Stimulated activated CD4-positive, alpha-beta T cell treated with anti-CD3 and anti-CD28 coated beads, Interleukin-4, amount 100 ng/mL, for 24 hours (primary cell): ENCODE data around the gene GHRL.

ENCODE experiments used
- DNase-seq: peaks from one replicate; pipeline ENCODE4 v3.0.0-alpha.2; 2020

GHRL gene, protein sequence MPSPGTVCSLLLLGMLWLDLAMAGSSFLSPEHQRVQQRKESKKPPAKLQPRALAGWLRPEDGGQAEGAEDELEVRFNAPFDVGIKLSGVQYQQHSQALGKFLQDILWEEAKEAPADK

DNA sequence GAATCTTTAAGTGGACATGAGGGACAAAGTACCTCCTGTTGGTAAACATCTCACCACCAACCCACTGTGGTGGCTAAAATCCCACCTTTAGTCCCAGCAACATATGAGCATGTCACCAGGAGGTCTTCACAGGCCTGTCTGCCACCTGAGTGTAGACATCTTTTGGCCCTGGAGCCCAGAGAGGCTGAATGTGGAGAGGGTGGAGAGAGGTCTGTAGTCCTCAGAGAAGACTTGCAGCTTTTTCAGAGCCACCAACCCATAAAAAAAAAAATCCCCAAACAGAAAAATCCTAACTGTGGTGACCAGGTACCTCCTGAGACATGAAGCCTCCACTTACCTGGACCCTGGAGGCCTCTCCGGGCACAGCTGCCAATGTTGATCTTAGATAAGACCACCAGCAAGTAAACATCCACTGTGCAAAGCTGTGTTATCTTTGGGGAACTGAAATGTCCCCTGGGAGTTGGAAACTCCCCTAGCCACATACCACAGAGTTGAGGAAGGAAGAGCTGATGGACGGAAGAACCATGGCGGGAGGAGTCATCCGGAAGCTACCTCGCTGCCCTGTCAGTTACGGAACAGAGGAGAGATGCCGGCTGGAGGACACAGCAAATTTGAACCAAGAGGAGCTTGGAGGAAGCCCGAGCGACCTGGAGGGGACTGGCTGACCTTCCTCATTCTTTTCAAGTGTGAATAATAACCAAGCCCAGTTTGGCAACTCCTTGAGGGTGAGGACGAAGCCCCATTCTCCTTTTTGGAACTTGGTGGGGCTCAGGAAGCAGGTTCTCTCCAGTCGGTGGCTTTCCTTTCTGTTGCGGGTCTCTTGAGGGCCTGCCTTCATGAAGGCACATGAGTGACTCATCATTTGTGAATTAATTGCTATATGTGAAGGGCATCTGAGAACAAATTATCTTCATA, at the start of gene GHRL:
GHRL (minus strand) TSS at position 443 of the 915 bp plus-strand sequence. CDS start 2,767 bp downstream, outside the sequence.
- DNase-seq = no peak

DNA sequence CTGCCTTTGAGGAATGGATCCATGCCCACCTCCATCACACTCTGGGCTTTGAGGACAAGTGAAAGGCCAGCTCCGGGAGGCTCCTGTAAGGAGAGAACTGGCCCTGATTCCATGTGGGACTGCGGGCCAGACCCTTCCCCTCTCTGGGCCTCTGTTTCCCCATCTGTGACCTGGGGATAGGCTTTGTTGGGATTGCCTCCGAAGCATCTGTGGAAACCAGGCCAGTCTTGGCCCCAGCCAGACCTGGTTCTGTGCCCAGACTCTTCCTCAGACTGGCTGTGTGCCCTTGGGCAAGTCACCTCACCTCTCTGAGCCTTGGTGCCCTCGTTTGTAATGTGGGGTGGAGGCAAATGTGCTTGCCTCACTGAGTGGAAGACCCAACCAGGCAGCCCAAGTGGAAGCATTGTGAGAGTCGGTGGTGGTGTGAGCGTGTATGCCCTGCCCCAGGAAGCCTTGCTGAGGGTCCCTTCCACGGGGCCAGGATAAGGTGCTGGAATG, 49.2 kb upstream of the GHRL start:
- DNase-seq = no peak

DNA sequence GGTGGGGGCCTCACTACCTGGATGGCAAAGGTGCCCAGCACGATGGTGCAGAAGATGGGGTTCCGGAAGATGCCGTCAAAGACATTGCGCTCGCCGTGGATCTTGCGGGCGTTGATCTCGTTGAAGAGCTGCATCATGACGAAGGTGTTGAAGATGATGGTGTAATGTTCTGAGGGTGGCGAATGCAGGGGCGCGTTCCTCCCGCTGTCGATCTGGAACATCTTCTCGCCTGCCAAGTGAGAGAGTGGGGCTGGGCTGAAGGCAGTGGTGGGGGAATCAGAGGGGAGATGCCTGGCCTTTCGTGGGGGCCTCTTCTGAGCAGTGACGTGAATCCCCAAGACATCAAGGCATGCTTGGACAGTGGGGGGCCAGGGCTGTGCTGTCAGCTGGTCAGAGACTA, 47.7 kb upstream of the GHRL start:
- no peak for DNase-seq

DNA sequence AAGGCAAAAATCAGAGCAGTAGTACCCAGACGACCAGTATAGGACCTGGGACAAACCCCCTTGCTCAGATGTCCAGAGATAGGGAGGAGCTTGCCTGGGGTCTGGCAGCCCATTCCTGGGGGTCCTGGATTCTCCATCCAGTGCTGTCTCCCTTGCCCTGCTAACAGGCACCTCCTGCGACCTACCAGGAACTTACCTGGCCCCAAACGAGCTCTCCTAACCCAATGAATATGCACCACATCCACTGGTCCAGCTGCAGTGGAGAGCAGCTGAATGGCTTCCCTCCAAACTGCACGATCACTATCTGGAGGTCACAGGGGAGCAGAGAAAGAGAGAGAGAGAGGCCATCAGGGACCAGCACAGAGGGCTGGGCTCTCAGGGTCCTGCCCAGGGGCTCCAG, 47.3 kb upstream of the GHRL start:
- no peak for DNase-seq

DNA sequence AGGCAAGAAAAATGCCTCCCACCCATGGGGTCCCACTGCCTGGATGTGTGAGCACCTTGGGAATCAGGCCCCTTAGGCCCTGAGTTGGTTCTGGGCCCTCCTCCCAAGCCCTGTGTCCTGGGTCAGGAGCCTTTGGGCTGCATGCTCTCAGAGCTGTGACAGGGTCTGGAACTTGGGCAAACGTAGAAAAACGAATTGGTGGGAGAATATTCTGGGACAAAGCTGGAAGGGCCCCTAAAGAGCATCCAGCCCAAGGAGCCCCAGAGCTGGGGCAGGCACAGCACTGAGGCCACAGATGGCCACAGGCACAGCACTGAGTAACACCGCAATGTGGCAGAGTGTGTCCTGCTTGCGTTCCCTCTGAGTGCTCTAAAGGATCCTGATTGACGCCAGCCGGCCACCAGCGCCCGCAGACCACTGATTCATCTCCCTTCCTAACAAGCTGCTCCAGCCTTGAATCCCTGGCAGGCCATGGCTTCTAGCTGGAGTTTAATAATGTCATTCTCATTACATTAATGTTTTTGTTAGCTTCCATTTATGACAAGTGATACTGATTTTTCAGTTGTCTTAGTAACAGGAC, 46.7 kb upstream of the GHRL start:
- DNase-seq = no peak

DNA sequence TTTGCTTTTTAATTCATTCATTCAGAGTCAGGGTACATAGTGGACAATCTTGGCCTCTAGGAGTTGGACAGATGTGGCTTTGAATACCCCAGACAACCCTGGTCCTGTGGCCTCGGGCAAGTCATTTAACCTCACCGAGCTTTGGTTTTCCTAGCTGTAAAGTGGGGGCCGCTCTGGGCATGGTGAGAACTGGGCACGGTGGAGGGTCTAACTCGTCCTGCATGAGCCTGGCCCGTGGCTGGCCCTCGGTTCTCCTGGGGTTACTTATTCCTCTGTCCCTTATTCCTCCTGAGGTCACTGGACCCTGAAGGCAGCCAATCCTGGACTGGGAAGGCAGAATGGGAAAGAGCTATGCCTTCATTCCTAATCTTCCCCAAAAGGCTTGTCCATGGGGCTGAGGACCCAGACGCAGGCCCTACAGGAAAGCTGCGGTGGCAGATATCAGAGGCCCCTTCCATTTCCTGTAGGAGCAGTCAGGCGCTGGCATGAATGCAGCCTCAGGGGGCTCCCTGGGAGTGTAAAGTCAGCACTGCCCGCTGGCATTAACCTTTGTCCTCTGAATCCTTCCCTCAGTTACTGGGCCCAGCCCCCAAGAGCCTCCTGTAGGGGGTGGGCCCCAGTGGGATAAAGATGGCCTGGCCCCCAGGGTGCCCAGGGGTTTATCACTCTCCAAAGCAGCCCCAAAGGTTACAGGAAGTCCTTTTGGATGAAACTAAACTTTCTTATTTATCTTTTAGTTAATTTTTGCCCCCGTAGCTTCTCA, 46.0 kb upstream of the GHRL start:
- DNase-seq = no peak

DNA sequence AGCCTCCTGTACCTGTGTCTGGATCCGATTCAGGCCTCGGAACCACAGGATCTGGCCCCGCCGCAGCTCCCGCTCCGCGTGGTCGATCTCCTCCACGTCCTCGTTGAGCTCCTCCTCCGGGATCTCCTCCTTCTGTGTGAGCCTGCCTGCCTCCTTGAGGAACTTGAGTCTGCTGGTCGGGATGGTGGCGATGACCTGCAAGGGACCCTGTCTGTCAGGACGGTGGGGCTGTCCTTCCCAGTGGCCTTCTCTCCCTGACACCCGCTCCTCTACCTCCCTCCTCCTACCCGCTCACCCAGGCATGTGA, 45.4 kb upstream of the GHRL start:
- DNase-seq = no peak

DNA sequence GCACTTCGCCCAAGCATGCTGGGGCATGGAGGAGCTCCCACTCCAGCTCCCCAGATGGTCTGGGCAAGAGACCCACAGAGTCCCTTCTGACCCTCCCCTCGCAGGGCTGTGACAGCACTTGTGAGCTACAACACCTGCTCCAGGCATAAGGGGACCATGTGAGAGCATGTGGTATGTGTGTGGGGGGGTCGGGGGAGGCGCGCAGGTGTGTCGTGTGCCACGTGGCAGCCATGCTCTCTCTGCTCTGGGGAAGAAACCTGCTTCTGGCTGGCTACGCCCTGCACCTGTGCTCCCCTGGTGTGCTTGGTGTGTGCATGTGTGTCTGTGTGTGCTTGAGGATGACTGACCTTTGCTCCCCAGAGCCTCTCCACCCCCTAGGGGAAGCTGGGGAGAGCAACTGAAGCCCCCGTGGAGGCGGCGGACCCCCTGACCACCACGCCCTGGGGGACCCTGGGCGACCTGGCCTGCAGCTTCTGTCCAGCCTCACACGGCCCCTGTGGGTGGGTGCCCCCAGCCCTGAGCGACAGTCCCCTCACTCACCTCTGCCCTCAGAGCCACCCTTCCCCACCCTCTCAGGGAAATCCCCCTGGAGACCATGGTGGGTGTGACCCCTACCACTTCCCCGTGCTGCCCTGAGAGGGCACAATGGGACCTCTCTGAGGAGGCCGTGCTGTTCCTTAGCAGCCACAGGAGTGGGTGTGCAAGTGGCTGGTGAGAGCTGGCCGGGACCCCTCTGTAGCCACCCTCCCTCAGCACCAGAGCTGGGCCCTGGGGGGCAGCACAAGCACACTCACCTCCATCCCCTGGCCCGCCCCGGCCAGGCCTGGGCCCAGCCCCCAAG, 44.8 kb upstream of the GHRL start:
- DNase-seq = no peak

DNA sequence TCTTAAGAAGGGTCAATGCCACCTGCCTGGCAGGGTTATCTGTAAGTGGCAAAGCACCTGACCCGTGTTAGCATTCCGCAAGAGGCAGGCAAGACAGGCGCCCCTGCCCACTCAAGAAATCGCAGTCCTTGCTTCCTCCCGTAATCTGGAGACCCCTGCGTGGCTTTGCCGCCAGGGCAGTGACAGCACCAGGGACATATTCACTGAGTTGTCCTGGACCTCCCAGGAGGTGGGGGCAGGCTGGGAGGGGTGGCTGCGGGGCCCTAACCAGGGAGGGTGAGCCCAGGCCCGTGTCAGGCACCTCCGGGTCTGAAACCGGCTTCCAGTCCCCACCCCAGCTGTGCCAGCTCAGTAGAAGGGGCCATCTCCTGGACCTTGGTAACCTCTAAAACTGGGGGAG, 44.0 kb upstream of the GHRL start:
- DNase-seq = no peak

DNA sequence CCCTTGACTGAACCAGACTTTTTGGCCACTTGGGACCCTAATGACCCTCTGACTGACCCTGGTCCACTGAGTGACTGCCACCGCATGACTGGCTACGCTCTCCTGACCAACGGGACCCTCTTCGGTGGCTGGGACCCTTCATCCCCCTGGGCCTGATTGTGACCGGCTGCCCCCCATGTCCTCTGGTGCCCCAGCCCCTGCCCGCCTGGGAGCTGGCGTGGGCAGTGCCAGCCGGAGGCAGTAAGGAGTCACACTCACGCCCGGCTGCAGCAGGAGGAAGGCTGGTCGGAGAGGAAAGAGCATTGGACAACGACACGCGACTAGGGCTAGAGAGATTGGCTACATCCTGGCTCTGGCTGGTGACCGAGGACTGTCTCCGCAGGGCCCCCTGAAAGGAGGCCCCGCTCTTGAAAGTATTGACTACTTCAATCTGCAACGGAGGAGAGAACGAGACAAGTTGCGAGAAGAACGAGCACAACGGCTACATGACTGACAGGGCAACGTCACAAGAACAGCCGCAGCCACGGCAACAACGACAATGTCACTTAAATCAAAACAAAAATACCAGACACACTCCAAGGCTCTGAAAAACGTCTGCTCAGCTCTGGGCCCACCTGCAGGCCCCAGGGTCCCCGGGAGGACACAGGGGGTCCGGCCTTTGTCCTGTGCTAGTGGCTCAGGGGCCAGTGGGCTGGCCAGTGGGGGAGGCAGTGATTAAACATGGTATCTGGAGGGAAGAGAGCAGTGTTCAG, 43.3 kb upstream of the GHRL start:
- no peak for DNase-seq

DNA sequence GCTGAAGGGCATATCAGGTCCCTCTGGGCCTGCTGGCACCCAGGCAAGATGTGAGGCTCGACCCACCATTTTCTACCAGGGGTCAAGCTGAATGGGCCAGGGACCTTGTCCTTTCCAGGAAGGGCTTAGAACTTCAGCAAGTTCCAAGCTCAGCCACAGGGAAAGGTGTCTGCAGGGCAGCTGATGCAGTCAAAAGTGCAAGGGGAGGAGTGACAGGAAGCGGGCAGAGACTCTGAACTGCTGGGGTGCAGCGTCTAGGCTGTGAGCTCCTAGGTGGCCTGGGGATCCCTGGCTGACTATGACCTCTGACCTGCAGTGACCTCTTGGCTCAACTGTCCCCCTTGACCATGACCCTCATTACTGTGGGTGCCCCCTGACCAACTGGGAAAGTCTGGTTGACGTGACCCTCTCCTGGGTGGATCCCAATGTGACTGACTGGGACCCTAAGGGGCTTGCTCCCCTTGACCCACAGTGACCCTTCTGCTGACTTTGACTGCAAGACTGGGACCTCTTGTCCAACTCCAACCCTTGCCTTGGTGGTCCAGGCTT, 42.5 kb upstream of the GHRL start:
- DNase-seq = no peak

DNA sequence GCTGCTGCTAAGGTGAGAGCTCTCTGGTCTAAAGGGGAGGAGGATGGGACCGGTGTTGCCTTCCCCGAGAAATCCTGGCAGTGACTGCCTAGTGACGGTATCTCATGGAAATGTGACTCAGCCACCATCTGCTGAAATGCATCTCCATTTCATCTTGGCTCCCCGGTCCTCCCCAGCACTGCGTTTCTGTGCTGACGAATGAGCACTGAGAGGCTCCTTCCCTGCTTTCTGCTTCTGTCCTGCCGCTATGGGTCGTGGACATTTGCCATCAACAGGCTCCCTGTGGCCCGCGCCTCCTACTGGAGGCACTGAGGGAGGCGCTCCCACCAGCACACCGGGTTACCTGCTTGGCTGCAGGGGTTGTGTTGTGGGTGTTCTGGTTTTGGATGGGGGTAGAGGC, 41.7 kb upstream of the GHRL start:
- no peak for DNase-seq

DNA sequence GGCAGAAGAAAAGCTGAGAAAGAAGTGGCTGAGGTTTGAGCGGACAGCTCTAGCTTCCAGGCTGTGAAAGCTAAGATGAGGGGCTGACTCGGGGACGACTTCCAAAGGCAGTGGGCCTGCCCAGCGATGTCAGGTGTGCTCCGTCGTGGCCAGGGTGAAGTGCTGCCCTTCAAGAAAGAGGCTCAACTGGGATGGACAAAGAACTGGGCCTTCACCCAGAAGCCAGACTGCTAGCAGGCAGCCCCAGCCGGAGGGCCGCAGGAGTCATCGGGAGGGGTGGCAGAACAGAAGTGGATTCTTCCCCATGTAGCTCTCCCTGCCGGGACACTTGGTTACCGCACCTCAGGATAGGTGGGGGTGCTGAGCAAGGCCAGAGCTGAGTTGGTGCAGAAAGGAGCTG, 41.3 kb upstream of the GHRL start:
- no peak for DNase-seq

DNA sequence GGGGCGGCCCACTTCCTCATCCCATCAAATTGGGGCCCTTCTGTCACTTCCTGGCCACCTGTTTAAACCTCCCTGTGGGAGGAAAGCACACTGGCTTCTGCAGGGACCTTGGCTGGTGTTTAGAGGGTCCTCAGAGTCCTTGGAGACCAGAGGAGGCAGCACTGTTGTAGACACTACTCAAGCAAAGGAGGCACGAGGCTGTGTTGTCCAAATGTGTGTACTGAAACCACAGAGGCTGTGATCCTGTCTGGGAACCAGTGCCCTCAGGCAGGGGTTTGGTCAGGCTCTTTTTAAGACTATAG, 40.6 kb upstream of the GHRL start:
- DNase-seq = no peak

DNA sequence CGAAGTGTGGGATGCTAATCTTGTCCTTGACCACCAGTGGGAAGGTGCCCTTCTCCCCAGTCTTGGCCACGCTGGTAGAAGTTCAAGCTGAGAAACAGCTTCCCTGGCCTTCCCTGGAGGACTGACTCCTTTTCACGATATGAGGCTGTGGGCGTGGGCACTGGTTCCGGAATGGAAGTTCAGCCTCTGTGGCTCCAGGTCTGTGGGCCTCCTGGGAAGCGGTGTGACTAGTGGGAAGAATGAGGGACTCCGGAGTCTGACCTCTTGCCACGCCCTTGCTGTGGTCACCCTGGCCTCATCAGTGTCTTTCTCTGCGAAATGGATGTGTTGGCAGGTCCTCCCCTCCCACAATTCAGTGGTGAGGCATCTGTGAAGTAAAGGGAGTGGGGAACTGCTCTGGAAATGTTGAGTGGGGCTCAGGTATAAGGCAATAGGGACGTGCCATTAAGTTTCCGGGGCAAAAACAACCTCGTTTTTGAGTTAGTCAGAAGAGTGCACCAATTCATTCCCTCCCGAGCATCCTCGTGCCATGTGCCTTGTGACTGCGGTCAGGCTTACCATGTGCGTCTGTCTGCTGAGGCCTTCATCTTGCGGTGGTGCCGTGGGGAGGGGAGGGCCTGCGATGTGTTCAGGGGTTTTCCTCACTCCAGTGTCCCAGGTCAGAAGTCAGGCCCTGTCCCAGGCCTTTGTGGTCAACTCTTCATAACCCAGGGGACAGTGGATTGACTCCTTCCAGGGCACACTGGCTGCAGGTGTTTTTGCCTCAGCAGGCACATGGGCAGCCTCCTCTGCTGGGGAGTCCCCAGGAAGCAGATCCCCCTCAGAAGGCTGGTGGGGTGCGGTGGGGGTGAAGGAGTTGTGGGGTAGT, 40.0 kb upstream of the GHRL start:
- no peak for DNase-seq

DNA sequence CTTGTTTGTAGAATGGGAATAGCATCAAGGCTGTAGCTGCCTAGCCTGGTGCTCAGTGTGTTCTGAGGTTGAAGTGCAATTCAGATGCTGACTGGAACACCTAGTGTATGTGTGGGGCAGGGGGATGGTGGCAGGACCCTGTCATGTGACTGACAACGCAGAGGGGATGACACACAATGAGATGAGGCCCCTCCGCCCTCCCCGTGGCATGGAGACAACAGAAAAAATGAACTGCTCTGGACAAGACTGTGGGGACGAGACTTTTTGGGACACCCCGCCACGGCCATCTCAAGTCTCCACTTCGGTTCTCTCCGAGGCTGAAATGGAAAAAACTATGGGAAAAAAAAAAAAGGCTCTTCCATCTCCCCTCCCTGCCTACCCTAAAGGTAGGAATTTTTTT, 38.6 kb upstream of the GHRL start:
- DNase-seq = no peak

DNA sequence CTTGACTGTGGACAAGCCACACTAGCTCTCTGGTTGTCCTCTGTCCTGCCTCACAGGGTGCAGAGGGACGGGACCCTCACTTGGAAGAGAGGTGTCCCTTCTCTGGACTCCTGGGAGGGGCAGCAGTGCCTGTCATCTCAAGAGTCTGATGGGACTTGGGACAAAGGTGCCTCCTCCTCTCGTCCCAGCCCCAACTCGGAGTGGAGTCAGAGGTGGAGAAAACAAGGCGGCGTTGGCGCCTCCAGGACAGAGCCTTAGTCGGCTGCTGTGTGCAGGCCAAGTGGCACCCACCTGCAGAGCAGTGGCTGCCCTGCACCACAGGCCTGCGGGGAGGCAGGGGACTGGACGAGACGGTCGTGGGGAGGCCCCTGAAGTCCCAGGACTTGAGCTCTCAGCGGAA, 37.6 kb upstream of the GHRL start:
- no peak for DNase-seq

DNA sequence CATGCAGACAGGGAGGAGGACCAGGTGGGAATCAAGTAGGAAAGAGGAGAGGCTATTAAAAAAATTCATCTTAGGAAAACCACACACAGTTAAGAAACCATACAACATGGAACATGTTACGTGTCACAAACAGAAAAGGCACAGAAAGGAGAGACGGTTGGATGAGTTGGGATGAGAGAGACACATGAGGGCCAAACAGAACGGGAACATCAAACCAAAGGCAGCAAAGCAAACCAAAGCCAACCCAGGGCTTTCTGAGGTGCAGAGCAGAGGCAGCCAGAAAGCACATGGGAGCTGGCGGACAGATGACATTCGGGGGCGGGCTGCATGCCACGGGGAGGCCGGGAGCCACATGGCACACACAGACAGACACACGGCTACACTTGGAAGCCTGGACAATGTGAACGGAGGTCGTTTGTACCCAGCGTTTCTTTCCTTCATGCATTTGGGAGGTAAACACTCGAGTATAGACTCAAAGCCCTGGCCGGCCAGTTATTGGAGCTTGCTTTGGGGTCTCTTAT, 36.8 kb upstream of the GHRL start:
- DNase-seq = no peak

DNA sequence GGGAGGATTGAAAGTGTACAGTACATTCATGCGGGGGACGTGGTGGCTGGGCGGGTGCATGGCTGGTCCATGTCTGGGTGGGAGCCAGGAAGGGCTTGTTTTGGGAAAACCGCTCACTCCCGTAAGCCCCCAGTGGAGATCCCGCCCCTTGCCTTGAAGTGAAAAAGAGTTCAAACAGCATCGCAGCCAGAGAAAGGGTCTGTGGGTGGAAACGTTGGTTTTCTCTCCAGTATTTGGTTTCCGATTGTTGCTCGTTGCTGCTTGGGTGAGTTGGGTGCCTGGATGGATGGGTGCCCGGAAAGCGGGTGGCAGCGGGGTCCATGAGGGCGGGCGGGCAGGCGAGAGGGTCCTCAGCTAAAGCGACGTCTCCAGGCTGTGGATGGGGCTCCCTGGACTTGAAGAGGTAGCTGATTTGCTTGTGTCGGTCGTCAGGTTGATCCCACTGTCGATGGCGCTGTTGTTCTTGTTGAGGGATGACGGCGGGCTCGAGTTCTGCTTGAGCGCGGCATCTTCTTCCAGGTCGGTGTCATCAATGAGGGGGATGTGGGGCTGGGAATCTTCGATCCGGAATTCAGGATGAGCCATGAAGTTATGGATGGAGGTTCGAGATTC, 35.8 kb upstream of the GHRL start:
- no peak for DNase-seq

DNA sequence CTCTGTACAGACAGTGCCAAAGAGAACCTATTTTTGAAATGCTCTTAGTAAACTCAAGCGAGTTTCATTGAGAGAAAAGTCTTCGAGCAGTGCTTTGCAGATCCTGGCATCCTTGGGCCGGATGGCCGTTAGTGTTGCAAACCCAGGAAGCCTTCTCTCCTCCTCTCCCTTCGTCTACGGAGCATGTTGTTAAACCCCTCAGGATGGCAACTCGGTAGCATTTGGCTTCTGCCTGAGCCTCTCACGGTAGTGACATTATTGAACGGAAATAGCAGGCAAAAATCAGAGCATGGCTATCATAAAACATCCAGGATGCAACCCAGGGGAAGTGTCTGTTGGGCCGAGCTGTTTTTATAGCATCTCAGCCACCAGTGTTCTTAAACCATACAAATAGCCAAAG, 34.8 kb upstream of the GHRL start:
- DNase-seq = no peak
